GM19193 (cell line): Measurements from ENCODE around the gene PRTN3.

ENCODE experiments used
- POLR2A ChIP-seq: IDR thresholded peaks from 4 replicates; pipeline ENCODE4 v1.6.1; 2011; ENCODE audit not compliant: insufficient read depth, insufficient read length; ENCODE audit errors: extremely low read depth

PRTN3 gene

DNA sequence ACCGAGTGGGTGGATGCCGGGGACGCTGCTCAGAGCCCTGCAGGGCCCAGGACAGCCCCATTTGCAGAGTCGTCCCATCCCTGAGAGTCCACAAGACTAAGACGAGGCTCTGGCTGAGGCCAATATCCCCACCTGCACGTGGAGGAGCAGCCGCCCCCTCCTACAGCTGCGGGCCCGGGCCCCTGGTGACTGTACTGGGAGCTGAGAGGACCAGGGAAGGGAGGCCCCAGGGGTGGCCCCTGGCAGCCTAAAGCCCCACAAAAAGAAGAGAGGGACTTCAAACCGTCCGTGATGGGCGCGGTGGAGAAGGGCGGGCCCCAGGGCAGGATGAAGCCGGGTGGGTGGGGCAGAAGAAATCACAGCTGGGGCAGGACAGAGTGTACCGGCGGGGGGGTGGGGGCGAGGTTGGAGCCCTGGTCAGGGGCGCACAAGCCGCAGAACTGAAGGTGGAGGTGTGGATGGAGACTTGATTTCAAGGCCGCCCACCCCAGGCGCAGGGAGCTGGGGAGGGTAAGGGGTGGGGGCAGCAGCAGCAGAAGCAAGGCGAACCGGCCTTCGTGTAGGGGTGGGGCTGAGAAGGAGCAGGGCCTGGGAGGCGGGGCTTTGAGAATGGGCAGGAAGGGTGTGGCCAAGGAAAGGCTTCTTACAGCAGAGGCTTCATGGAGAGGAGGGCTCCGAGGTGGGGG is 31.6 kb downstream of the PRTN3 start:
- TF ChIP-seq POLR2A = no peak

DNA sequence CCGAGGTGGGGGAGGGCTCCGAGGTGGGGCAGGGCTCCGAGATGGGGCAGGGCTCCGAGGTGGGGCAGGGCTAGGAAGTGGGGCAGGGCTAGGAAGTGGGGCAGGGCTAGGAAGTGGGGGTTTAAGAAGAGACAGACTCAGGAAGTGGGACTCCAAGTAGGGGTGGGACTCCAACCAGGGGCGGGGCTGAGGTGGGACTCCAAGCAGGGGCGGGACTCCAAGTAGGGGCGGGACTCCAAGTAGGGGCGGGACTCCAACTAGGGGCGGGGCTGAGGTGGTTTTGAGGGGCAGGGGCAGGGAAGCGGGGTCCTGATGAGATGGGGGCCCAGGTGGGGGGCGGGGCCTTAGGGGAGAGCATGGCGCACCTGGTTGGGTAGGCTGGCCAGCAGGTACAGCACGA is 32.3 kb downstream of the PRTN3 start:
- no peak for TF ChIP-seq POLR2A

DNA sequence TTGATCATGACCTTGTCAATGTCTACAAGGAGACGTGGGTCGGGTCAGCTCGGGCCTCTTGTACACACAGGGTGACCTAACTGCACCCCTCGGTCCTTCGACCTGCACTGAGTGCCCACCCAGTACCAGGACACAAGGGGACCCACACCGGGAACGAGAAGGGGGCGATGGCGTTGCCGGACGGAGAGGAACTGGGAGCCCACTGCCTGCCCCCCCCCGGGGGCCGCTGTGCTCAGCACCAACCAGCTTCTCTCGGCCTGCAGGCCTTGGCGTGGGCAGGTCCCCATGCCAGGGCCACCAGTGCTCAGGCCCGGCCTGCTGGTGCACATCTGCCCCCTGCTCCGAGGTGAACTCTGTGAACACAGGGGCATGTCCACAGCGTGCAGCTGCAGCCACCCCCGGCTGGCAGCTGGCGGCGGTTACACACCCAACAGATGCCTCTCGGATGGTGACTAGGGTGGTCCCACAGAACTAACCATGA is 32.8 kb downstream of the PRTN3 start:
- no peak for TF ChIP-seq POLR2A

DNA sequence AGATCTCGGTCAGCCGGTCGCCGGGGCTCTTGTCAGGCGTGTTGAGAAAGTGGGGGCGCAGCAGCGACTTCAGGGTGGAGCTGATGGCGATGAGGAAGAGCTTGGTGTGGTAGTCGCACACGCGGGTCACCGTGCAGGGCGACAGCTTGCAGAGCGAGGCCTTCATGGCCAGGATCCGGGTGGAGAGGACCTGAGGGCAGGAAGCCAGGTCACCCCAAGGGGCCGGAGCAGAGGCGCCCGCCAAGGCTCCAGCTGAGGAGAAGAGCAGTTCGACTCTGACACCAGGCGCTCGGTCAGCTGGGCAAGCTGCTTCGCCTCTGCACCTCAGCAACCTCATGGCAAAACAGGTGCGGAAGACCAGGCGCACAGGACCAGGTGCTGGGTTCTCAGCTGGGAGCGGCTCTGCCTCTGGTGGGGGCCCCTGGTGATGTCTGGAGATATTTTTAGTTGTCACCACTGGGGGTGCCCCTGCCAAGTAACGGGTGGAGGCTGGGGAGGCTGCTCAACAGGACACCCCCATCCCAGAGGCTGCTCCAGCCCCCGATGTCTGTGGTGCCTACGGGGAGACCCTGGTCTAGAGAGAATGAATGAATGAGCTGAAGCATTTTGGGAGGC is 34.6 kb downstream of the PRTN3 start:
- no peak for TF ChIP-seq POLR2A

GRCh38 chr19:876089-876488 is 35.3 kb downstream of the PRTN3 start:
- TF ChIP-seq POLR2A = no peak

GRCh38 chr19:876780-877314 is 36.0 kb downstream of the PRTN3 start:
- TF ChIP-seq POLR2A = no peak

GRCh38 chr19:879711-880438 is 39.1 kb downstream of the PRTN3 start:
- TF ChIP-seq POLR2A = no peak

DNA sequence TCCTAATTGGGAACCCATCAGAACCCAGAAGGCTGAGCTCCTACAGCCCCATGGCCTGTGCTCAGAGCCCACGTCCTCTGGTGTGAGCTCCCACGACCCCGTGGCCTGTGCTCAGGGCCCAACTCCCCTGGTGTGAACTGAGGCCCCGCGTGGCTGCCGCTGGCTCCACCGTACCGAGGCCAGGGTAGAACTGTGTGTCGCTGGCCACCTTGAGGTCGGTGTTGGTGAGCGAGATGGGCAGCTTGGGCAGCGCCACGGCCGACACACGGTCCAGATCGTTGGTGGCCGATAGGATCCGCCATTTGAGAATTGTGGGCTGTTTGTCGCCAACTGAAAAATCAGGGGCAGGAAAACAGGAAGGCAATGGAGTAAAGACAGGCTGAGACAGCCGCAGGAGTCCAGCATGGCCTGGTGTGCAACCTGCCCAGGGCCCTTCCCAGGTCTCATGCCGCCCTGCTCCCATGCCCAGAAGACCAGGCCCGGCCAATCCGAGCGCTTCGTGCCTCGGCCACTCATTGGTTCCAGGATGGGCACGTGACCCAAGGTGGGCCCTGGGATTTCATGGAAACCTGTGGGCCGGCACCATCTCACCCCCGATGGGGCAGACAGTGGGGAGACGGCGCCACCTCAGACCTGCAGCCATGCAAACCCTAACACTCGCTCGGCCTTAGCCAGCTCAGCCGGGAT is 40.7 kb downstream of the PRTN3 start:
- TF ChIP-seq POLR2A = no peak

DNA sequence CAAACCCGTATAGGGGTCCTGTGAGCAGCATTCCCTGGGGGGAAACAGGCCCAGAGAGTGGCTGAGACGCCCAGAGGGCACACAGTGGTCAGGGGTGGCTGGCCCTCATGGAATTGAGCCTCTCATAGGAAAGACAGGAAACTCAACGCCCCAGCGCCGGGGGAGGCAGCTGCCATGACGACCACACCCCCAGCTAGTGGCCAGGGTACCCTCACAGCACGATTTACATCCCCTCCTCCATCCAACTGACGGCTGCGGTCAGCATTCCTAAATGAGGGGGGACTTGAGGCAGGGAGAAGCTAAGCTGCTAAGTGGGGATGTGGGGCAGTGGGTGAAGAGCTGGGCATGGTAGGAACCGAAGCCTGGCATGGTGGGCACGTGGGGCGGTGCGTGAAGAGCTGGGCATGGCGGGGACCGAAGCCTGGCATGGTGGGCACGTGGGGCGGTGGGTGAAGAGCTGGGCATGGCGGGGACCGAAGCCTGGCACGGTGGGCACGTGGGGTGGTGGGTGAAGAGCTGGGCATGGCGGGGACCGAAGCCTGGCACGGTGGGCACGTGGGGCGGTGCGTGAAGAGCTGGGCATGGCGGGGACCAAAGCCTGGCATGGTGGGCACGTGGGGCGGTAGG is 42.2 kb downstream of the PRTN3 start:
- TF ChIP-seq POLR2A = no peak

- TF ChIP-seq POLR2A = no peak
Observed at GRCh38 chr19:883661-884211, 42.9 kb downstream of the PRTN3 start.

GRCh38 chr19:884420-885211 is 43.8 kb downstream of the PRTN3 start:
- TF ChIP-seq POLR2A = no peak

- TF ChIP-seq POLR2A = no peak
Observed at GRCh38 chr19:885536-886224, 44.9 kb downstream of the PRTN3 start.

DNA sequence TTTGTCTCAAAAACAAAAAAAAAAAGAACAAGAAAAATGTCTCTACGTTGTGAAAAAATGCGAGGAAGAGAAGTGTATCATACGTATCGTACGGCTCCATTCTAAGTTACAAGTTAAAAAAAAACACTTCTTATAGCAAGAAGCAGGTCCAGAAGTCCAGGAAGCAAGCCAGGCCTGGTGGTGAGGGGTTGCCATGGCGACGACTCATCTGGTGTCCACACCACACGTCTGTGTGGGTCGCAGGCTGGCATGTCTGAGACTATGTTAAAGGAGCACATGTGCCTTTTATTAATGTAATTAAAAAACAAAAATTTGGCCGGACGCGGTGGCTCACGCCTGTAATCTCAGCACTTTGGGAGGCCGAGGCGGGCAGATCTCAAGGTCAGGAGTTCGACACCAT is 46.3 kb downstream of the PRTN3 start:
- no peak for TF ChIP-seq POLR2A

DNA sequence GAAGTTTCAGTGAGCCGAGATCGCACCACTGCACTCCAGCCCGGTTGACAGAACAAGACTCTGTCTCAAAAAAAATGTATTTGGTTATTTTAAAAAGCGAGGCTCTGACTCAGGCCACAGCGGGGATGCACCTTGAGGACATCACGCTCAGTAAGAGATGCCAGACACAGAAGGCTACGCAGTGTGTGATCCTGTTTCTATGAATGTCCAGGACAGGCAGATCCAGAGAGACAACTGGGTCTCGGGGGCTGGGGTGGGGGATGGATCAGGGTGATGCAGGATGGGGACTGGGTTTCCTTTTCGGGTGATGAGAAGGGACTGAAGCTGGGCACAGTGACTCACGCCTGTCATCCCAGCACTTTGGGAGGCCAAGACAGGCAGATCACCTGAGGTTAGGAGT is 46.8 kb downstream of the PRTN3 start:
- TF ChIP-seq POLR2A = no peak
